ENCODE results near the gene RXFP4. TPM values are rescaled to one million over a fixed set of nuclear protein-coding genes. Genes with fewer than 3 reads are reported as not detected.

Gene RXFP4

DNA sequence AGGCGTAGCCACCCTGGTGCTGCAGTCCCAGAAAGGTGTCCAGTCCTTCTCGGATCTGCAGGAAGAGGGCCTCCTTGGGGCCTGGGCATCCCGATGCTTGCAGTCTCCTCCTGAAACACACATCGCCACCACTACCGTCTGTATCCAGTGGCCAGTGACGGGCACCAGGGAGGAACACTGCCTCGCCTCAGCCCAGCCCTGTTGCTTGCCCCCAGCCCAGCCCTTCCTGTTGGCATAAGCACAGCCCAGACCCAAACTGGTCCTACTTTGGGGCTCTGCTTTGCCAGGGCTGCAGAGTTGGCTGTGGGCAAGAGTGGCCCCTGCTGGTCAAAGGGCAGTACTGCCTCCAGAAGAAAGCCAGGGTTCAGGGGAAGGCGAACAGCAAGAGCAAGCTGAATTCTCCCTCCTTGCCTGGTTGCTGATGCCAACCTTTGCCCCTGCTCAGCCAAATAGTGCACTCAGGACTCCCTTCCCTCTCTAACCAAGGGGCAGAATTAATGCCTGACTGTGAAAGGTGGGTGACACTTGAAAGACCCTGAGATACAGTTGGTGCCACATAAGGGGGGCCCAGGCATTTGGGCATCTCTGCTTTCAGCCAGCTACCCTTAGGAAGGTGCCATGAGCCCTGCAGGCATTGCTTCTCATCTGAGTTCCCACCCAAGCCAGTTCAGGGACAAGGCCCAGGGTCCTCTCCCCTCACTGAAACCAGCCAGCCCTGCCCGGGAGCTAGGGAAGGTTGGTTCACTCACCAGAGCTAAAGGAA, 48.0 kb downstream of the RXFP4 start:
- Histone ChIP-seq H3K79me1 (replicated peaks; ENCODE audit: low read length, poor library complexity, severe bottlenecking) (no peaks in the 10 kb centered on the region), H3K4me3 (ENCODE audit: insufficient read depth in 1 of 2, low read depth in 1 of 2, low read length in 2 of 2) (peak overlapping the region in 1 of 2 experiments; percentile 71), H2BK5ac (ENCODE audit: low read depth, low read length, poor library complexity, severe bottlenecking) (no peak overlapping the region), H4K91ac (ENCODE audit: low read length) (peak overlapping the region; percentile 73), H3K4me1 (ENCODE audit: control insufficient read depth, insufficient read depth, low read depth, low read length) (peaks cover 3% of the 10 kb centered on the region), H4K8ac (ENCODE audit: low read length) (peak overlapping the region; percentile 16), H3K4ac (ENCODE audit: low read depth in 1 of 2, low read length in 2 of 2) (no peak overlapping the region), H3K23ac (ENCODE audit: low read length in 2 of 2) (no peak overlapping the region), H2AFZ (ENCODE audit: low read depth, low read length) (peak overlapping the region; percentile 32), H3K4me2 (ENCODE audit: low read length, poor library complexity, severe bottlenecking) (no peak overlapping the region), H2BK15ac (ENCODE audit: low read depth, poor library complexity, severe bottlenecking) (no peak overlapping the region), H3K36me3 (ENCODE audit: control insufficient read depth in 1 of 2, insufficient read depth in 2 of 2, low read depth in 1 of 2, low read length in 2 of 2) (no peaks in the 10 kb centered on the region), H3K27ac (ENCODE audit: low read length, poor library complexity, severe bottlenecking) (no peak overlapping the region), H2BK120ac (ENCODE audit: low read depth, low read length) (no peak overlapping the region), H3K18ac (ENCODE audit: low read depth in 1 of 2, low read length in 2 of 2) (no peak overlapping the region), H2AK5ac (ENCODE audit: low read length, severe bottlenecking) (no peak overlapping the region), H3K9ac (ENCODE audit: low read length) (peak overlapping the region; percentile 82), H3K9me3 (ENCODE audit: control insufficient read depth, low read length) (no peaks in the 10 kb centered on the region), H2BK12ac (ENCODE audit: low read length in 2 of 2) (peak overlapping the region; percentile 19 to 59), H3K27me3 (ENCODE audit: control insufficient read depth in 1 of 2, insufficient read depth in 1 of 2, low read length in 2 of 2) (peaks cover 0 to under 1% of the 10 kb centered on the region in 2 experiments), H3K14ac (ENCODE audit: low read length in 2 of 2) (no peak overlapping the region)
- peak; percentile 66 for DNase-seq
- WGBS = 62% methylated on average over 9 of the region's 9 CpGs

DNA sequence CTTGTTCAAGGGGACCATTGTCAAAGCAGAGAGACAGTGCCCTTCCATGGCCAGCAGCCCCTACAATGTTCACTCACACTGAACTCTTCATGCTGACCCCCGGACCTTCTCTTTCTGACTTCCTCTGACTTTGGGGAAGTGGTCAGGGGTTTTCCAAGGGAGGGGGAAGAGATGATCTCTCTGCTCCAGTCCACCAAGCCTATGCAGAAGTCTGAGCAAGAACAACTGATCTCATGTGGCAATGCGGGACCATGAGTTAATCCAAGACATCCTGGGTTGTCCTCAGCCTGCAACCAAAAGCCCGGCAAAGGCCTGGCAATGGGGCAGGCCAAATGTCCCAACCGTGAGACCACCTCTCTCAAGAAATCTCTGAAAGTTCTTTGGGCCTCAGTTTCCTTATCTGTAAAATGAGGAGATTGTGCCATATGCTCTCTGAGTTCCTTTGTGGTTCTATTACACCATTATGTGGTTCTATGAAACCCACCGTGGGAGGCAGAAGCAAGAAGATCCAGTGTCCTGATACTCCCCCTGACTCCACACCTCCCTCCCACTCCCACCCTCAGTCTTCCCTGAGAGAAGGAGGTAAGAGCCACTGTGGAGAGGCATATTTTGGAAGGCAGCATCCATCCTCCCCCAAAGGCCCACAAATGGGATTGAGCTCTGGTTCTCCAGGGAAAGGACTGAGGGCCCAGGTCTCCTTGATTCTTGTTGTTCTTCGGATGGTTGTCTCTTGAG, 48.7 kb downstream of the RXFP4 start:
- peaks cover 0 to 5% of the 10 kb centered on the region in 2 experiments for H3K27me3 ChIP-seq (ENCODE audit: control insufficient read depth in 1 of 2, insufficient read depth in 1 of 2, low read length in 2 of 2)
- no peak for DNase-seq
- 92% methylated on average over 4 of the region's 6 CpGs for WGBS
- H4K91ac ChIP-seq (ENCODE audit: low read length) = no peak overlapping the region
- peak overlapping the region; percentile 31 for H3K9ac ChIP-seq (ENCODE audit: low read length)
- H2BK12ac ChIP-seq (ENCODE audit: low read length in 2 of 2) = no peak overlapping the region
- H3K79me1 ChIP-seq (replicated peaks; ENCODE audit: low read length, poor library complexity, severe bottlenecking) = no peaks in the 10 kb centered on the region
- no peak overlapping the region for H2AK5ac ChIP-seq (ENCODE audit: low read length, severe bottlenecking)
- no peaks in the 10 kb centered on the region for H3K36me3 ChIP-seq (ENCODE audit: control insufficient read depth in 1 of 2, insufficient read depth in 2 of 2, low read depth in 1 of 2, low read length in 2 of 2)
- H3K4me2 ChIP-seq (ENCODE audit: low read length, poor library complexity, severe bottlenecking) = no peak overlapping the region
- no peak overlapping the region for H2AFZ ChIP-seq (ENCODE audit: low read depth, low read length)
- peaks cover 3% of the 10 kb centered on the region for H3K4me1 ChIP-seq (ENCODE audit: control insufficient read depth, insufficient read depth, low read depth, low read length)
- no peak overlapping the region for H2BK120ac ChIP-seq (ENCODE audit: low read depth, low read length)
- no peak overlapping the region for H2BK15ac ChIP-seq (ENCODE audit: low read depth, poor library complexity, severe bottlenecking)
- no peak overlapping the region for H4K8ac ChIP-seq (ENCODE audit: low read length)
- H3K4me3 ChIP-seq (ENCODE audit: insufficient read depth in 1 of 2, low read depth in 1 of 2, low read length in 2 of 2) = no peak overlapping the region
- H3K23ac ChIP-seq (ENCODE audit: low read length in 2 of 2) = no peak overlapping the region
- no peak overlapping the region for H3K18ac ChIP-seq (ENCODE audit: low read depth in 1 of 2, low read length in 2 of 2)
- no peak overlapping the region for H3K14ac ChIP-seq (ENCODE audit: low read length in 2 of 2)
- H3K9me3 ChIP-seq (ENCODE audit: control insufficient read depth, low read length) = no peaks in the 10 kb centered on the region
- no peak overlapping the region for H3K27ac ChIP-seq (ENCODE audit: low read length, poor library complexity, severe bottlenecking)
- no peak overlapping the region for H2BK5ac ChIP-seq (ENCODE audit: low read depth, low read length, poor library complexity, severe bottlenecking)
- H3K4ac ChIP-seq (ENCODE audit: low read depth in 1 of 2, low read length in 2 of 2) = no peak overlapping the region

Small RNA genes within 50 kb of the gene (small RNA-seq; reads per million reads assigned to genes)
- gene MIR6738 (ENCODE audit: low read depth) (2.0 reads per million), gene RF00015 (ENCODE audit: low read depth) (not detected), gene SCARNA4 (ENCODE audit: low read depth) (not detected), gene SNORA80E (ENCODE audit: low read depth) (89.5 reads per million, percentile 92 among the genes with 10 or more reads in this experiment)

All from mesenchymal stem cell (in vitro differentiated cells and primary cell).